Natural killer cell (primary cell): ENCODE data around the gene ZFYVE9. TPM values are rescaled to one million over a fixed set of nuclear protein-coding genes. Genes with fewer than 3 reads are reported as not detected.

Experiments used
- ATAC-seq, 3 donors: fragments of 150-1000 bp in 2 of 3; fragments of 200-7000 bp in 1 of 3; cut with Tn5 transposase; 1 replicate in 1 of 3; 2 replicates in 2 of 3; pipeline ENCODE4 v1.10.0; 2021; ENCODE audit warnings: mild to moderate bottlenecking in 2 of 3, moderate library complexity in 2 of 3
- DNase-seq, 2 donors: peaks; one replicate each; pipeline versions ENCODE4 v3.0.0 to v3.0.0-alpha.2; 2013 to 2021; ENCODE audit warnings: mixed read lengths in 1 of 2
- H3K27ac ChIP-seq: one replicate; pipeline ENCODE4 v1.5.1; 2013; ENCODE audit warnings: mild to moderate bottlenecking, low read length
- H3K27me3 ChIP-seq: one replicate; pipeline ENCODE4 v1.6.1; 2013; ENCODE audit warnings: low read length; ENCODE audit not compliant: control insufficient read depth, insufficient read depth
- H3K36me3 ChIP-seq: one replicate; pipeline ENCODE4 v1.6.1; 2013; ENCODE audit warnings: low read length; ENCODE audit not compliant: control insufficient read depth, insufficient read depth
- H3K4me1 ChIP-seq: one replicate; pipeline ENCODE4 v1.6.1; 2013; ENCODE audit warnings: low read length; ENCODE audit not compliant: control insufficient read depth, insufficient read depth
- H3K4me3 ChIP-seq: one replicate; pipeline ENCODE4 v1.5.1; 2013; ENCODE audit warnings: low read length
- H3K9me3 ChIP-seq: one replicate; pipeline ENCODE4 v1.6.1; 2013; ENCODE audit warnings: low read length; ENCODE audit not compliant: control insufficient read depth, insufficient read depth
- H3K27ac Mint-ChIP-seq, 2 donors: one replicate each; pipeline ENCODE4 v1.8.0; 2022; ENCODE audit warnings: mild to moderate bottlenecking in 2 of 2, mixed read lengths in 2 of 2, moderate library complexity in 1 of 2
- H3K27me3 Mint-ChIP-seq, 2 donors: one replicate each; pipeline ENCODE4 v1.8.0; 2022; ENCODE audit warnings: low read depth in 2 of 2, mixed read lengths in 2 of 2
- H3K36me3 Mint-ChIP-seq: one replicate; pipeline ENCODE4 v1.8.0; 2022; ENCODE audit warnings: mixed read lengths
- H3K4me1 Mint-ChIP-seq, 2 donors: one replicate each; pipeline ENCODE4 v1.8.0; 2022; ENCODE audit warnings: mixed read lengths in 2 of 2
- H3K4me3 Mint-ChIP-seq: one replicate; pipeline ENCODE4 v1.8.0; 2022; ENCODE audit warnings: mild to moderate bottlenecking, moderate library complexity, mixed read lengths
- H3K9me3 Mint-ChIP-seq, 2 donors: one replicate each; pipeline ENCODE4 v1.8.0; 2022; ENCODE audit warnings: mixed read lengths in 2 of 2
- CTCF ChIP-seq: fragments of 200-600 bp; IDR thresholded peaks from one replicate; pipeline ENCODE4 v1.8.0; 2022; ENCODE audit warnings: antibody characterized with exemption
- WGBS: methylation state at CpG from one replicate; pipeline ENCODE4 v1.1.7; 2013; ENCODE audit warnings: missing lambda C conversion rate; ENCODE audit not compliant: insufficient coverage; 5-methylcytosine and 5-hydroxymethylcytosine counted together
- intact Hi-C: fragments of 100-400 bp; cut with micrococcal nuclease; formaldehyde crosslinking; loops from one replicate; pipeline ENCODE4 v1.14.2; 2022
- total RNA-seq, 4 donors: library from RNA; stranded (reverse); fragments of 120-200 nt in 1 of 4; gene quantifications; one replicate each; pipeline versions ENCODE4 v1.2.3 to v1.2.4, GENCODE V29; 2013 to 2022

Gene ZFYVE9
- total RNA-seq, 3 donors from 2014 or later (not counting 1 experiment from before 2014, with no cell fraction given) = 1.1 to 2.3 (median 1.8) TPM

- H3K9me3 Mint-ChIP-seq = no peaks in the 10 kb centered on the region
These were observed 14.6 kb downstream of the ZFYVE9 start for GRCh38 chr1:52156460-52156859.

GRCh38 chr1:52157582-52157981 is 15.7 kb downstream of the ZFYVE9 start:
- no peaks in the 10 kb centered on the region for H3K4me1 ChIP-seq
- Mint-ChIP-seq H3K27me3 (peaks cover 0 to 4% of the 10 kb centered on the region in 2 donors), H3K27ac (no peak overlapping the region), H3K4me3 (no peak overlapping the region), H3K9me3 (no peaks in the 10 kb centered on the region), H3K36me3 (no peaks in the 10 kb centered on the region), H3K4me1 (no peaks in the 10 kb centered on the region)
- H3K27me3 ChIP-seq = no peaks in the 10 kb centered on the region
- H3K9me3 ChIP-seq = no peaks in the 10 kb centered on the region
- no peak for TF ChIP-seq CTCF
- no peaks in the 10 kb centered on the region for H3K36me3 ChIP-seq
- intact Hi-C loops = no loop called here
- ATAC-seq = no peak
- no peak overlapping the region for H3K27ac ChIP-seq
- WGBS = 97% methylated on average over 2 of the region's 2 CpGs
- H3K4me3 ChIP-seq = no peak overlapping the region
- DNase-seq = no peak

More at GRCh38 chr1:52156460-52156859, 14.6 kb downstream of the ZFYVE9 start:
- Mint-ChIP-seq H3K4me3 (no peak overlapping the region), H3K36me3 (no peaks in the 10 kb centered on the region), H3K27ac (no peak overlapping the region), H3K4me1 (no peaks in the 10 kb centered on the region), H3K27me3 (no peaks in the 10 kb centered on the region)
- H3K4me3 ChIP-seq = no peak overlapping the region
- no peaks in the 10 kb centered on the region for H3K36me3 ChIP-seq
- H3K27ac ChIP-seq = no peak overlapping the region
- H3K27me3 ChIP-seq = no peaks in the 10 kb centered on the region
- intact Hi-C loops = no loop called here
- H3K4me1 ChIP-seq = no peaks in the 10 kb centered on the region
- 0% methylated on average over 1 of the region's 3 CpGs for WGBS
- H3K9me3 ChIP-seq = no peaks in the 10 kb centered on the region
- ATAC-seq (no peak), DNase-seq (no peak)
- no peak for TF ChIP-seq CTCF

- no peak overlapping the region for H3K4me3 Mint-ChIP-seq
- no peaks in the 10 kb centered on the region for H3K27me3 ChIP-seq
- no peak overlapping the region for H3K27ac Mint-ChIP-seq
- no peak for DNase-seq
- H3K4me1 ChIP-seq = no peaks in the 10 kb centered on the region
- H3K27me3 Mint-ChIP-seq = peaks cover 2 to 11% of the 10 kb centered on the region in 2 donors
- no peaks in the 10 kb centered on the region for H3K36me3 ChIP-seq
- no peaks in the 10 kb centered on the region for H3K36me3 Mint-ChIP-seq
- TF ChIP-seq CTCF = no peak
- intact Hi-C loops = no loop called here
- no peaks in the 10 kb centered on the region for H3K4me1 Mint-ChIP-seq
- H3K9me3 ChIP-seq = no peaks in the 10 kb centered on the region
- no peak for ATAC-seq
- WGBS = 89% methylated on average over 4 of the region's 4 CpGs
- no peak overlapping the region for H3K27ac ChIP-seq
- no peaks in the 10 kb centered on the region for H3K9me3 Mint-ChIP-seq
- H3K4me3 ChIP-seq = no peak overlapping the region
These were observed 16.3 kb downstream of the ZFYVE9 start for GRCh38 chr1:52158218-52158617.

GRCh38 chr1:52159033-52159789 is 17.3 kb downstream of the ZFYVE9 start:
- WGBS = 93% methylated on average over 9 of the region's 10 CpGs
- H3K27me3 Mint-ChIP-seq = peaks cover 2 to 13% of the 10 kb centered on the region in 2 donors
- no peaks in the 10 kb centered on the region for H3K36me3 Mint-ChIP-seq
- H3K36me3 ChIP-seq = no peaks in the 10 kb centered on the region
- no peaks in the 10 kb centered on the region for H3K9me3 ChIP-seq
- no peaks in the 10 kb centered on the region for H3K4me1 Mint-ChIP-seq
- no peaks in the 10 kb centered on the region for H3K4me1 ChIP-seq
- ATAC-seq (no peak), DNase-seq (no peak)
- intact Hi-C loops = no loop called here
- no peaks in the 10 kb centered on the region for H3K27me3 ChIP-seq
- H3K9me3 Mint-ChIP-seq = no peaks in the 10 kb centered on the region
- no peak overlapping the region for H3K4me3 Mint-ChIP-seq
- no peak overlapping the region for H3K4me3 ChIP-seq
- no peak overlapping the region for H3K27ac ChIP-seq
- no peak overlapping the region for H3K27ac Mint-ChIP-seq
- no peak for TF ChIP-seq CTCF
